Measurements from ENCODE around the gene ACOX3.
A peak's percentile ranks its signal among the peaks of the same experiment; 100 is the strongest.

ACOX3 gene

GRCh38 chr4:8467016-8467415, 26.5 kb upstream of the ACOX3 start:
- no peak for DNase-seq

- DNase-seq = no peak
Observed at GRCh38 chr4:8465615-8466611, 25.4 kb upstream of the ACOX3 start.

- DNase-seq = no peak
Observed at GRCh38 chr4:8464381-8464780, 23.9 kb upstream of the ACOX3 start.

GRCh38 chr4:8463811-8464210, 23.3 kb upstream of the ACOX3 start:
- DNase-seq = no peak

GRCh38 chr4:8461616-8462015, 21.1 kb upstream of the ACOX3 start:
- no peak for DNase-seq

- no peak for DNase-seq
Observed at GRCh38 chr4:8461086-8461485, 20.6 kb upstream of the ACOX3 start.

- DNase-seq = no peak
Observed at GRCh38 chr4:8459867-8460445, 19.4 kb upstream of the ACOX3 start.

- no peak for DNase-seq
Observed at GRCh38 chr4:8457646-8458252, 17.2 kb upstream of the ACOX3 start.

- no peak for DNase-seq
Observed at GRCh38 chr4:8453957-8454356, 13.4 kb upstream of the ACOX3 start.

- DNase-seq = no peak
Observed at GRCh38 chr4:8451440-8452182, 11.1 kb upstream of the ACOX3 start.

- DNase-seq = no peak
Observed at GRCh38 chr4:8446122-8446521, 5.6 kb upstream of the ACOX3 start.

GRCh38 chr4:8443801-8444200, 3.3 kb upstream of the ACOX3 start:
- no peak for DNase-seq

GRCh38 chr4:8442596-8443358, 2.3 kb upstream of the ACOX3 start:
- no peak for DNase-seq

- no peak for DNase-seq
Observed at GRCh38 chr4:8441499-8442091, 1.1 kb upstream of the ACOX3 start.

GRCh38 chr4:8439914-8440491, 520 bp downstream of the ACOX3 start:
- DNase-seq = no peak

GRCh38 chr4:8439168-8439567, 1.4 kb downstream of the ACOX3 start:
- no peak for DNase-seq

- DNase-seq = no peak
Observed at GRCh38 chr4:8438743-8439142, 1.8 kb downstream of the ACOX3 start.

GRCh38 chr4:8437281-8437680, 3.2 kb downstream of the ACOX3 start:
- DNase-seq = no peak

- peak; percentile 48 for DNase-seq
Observed at GRCh38 chr4:8435656-8436121, 4.8 kb downstream of the ACOX3 start.

GRCh38 chr4:8434251-8435073, 6.1 kb downstream of the ACOX3 start:
- DNase-seq = no peak

GRCh38 chr4:8433136-8433535, 7.4 kb downstream of the ACOX3 start:
- no peak for DNase-seq

All from CD4-positive, alpha-beta T cell treated with Interleukin-21 for 1 hour (primary cell).